NCI-H1105 (cell line): ENCODE results near the gene BTBD16.

Source experiments
- DNase-seq: peaks from one replicate; lab custom pipeline; 2025; lab: John Stamatoyannopoulos, UW

Gene BTBD16

GRCh38 chr10:122343936-122344335 is 72.8 kb downstream of the BTBD16 start:
- no peak for DNase-seq

GRCh38 chr10:122344741-122345258 is 73.7 kb downstream of the BTBD16 start:
- no peak for DNase-seq

GRCh38 chr10:122346326-122346950 is 75.3 kb downstream of the BTBD16 start:
- no peak for DNase-seq

- DNase-seq, result no peak
These were observed 76.2 kb downstream of the BTBD16 start for GRCh38 chr10:122347170-122347841.

- DNase-seq, result peak; percentile 43
These were observed 77.4 kb downstream of the BTBD16 start for GRCh38 chr10:122348512-122348911.

GRCh38 chr10:122348935-122349361 is 77.9 kb downstream of the BTBD16 start:
- DNase-seq, result peak; percentile 15

- DNase-seq, result no peak
These were observed 78.8 kb downstream of the BTBD16 start for GRCh38 chr10:122349758-122350369.

- DNase-seq, result no peak
These were observed 79.8 kb downstream of the BTBD16 start for GRCh38 chr10:122350893-122351292.

GRCh38 chr10:122352817-122353525 is 81.9 kb downstream of the BTBD16 start:
- DNase-seq, result no peak

- DNase-seq, result no peak
These were observed 83.3 kb downstream of the BTBD16 start for GRCh38 chr10:122354383-122354782.

- no peak for DNase-seq
These were observed 86.6 kb downstream of the BTBD16 start for GRCh38 chr10:122357685-122358084.

- no peak for DNase-seq
These were observed 88.5 kb downstream of the BTBD16 start for GRCh38 chr10:122359621-122360020.

GRCh38 chr10:122361046-122361445 is 90.0 kb downstream of the BTBD16 start:
- no peak for DNase-seq

GRCh38 chr10:122362031-122362592 is 91.0 kb downstream of the BTBD16 start:
- no peak for DNase-seq

GRCh38 chr10:122362621-122363020 is 91.5 kb downstream of the BTBD16 start:
- DNase-seq, result no peak

- no peak for DNase-seq
These were observed 92.2 kb downstream of the BTBD16 start for GRCh38 chr10:122363311-122363710.

GRCh38 chr10:122363722-122364463 is 92.8 kb downstream of the BTBD16 start:
- no peak for DNase-seq

- DNase-seq, result peak; percentile 24
These were observed 97.6 kb downstream of the BTBD16 start for GRCh38 chr10:122368502-122369254.

- DNase-seq, result no peak
These were observed 102.0 kb downstream of the BTBD16 start for GRCh38 chr10:122373108-122373507.

- DNase-seq, result no peak
These were observed 102.6 kb downstream of the BTBD16 start for GRCh38 chr10:122373721-122374120.
